Measurements from ENCODE around the gene TPRN.

The TPRN gene

DNA sequence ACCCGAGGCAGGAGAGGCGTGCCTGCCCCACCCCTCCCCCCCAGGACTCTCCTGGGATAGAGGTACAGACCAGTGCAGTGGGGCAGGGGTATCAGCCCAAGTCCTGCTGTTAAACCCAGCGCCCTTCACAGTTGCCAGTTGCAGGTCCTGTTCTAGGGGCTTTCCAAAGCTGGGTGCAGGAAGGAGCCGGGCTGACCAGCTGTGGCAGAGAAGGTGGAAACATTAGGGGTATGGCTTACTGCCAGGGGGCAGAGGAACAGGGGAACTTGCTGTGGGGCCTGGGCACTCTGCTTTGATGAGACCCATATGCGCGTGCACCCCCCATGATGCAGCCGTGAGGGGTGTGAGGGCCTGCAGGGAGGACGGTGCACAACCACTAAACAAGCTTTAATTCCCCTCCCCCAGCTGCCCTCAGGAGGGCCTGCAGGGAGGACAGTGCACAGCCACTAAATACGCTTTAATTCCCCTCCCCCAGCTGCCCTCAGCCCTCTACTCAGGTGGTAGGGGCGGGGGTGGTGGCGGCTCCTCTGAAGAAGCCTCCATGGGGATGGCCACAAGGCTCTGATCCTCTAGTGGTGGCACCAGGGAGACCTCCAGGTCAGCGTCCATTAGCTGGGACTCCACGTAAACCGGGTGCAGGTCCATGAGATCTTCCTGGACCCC, 29.9 kb downstream of the TPRN start:
- no peak for DNase-seq

DNA sequence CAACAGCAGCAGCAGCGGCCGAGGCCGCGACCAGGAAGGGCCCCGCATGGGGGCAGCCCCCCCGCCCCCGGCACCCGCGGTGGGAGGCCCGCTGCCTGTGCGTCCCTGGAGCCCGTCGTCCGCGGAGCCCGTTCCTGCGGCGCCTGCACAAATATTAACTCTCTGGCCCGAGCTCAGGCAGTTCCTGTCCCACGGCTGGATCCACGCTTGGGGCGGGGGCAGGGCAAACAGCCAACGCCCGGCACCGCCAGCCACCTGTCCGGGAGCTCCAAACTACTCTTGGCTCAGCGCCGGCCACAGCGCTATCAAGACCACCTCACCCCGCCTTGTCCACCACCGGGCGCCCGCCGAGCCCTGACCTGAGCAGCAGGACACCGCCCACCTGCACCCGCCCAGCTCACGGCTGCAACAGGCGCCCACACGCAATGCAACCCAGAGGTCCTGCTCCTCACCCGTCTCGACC, 30.6 kb downstream of the TPRN start, which contains the start of gene LRRC26:
TSS of gene LRRC26 (minus strand) at position 156 of the 463 bp plus-strand sequence. CDS start at position 48, 108 bp downstream.
- no peak for DNase-seq

DNA sequence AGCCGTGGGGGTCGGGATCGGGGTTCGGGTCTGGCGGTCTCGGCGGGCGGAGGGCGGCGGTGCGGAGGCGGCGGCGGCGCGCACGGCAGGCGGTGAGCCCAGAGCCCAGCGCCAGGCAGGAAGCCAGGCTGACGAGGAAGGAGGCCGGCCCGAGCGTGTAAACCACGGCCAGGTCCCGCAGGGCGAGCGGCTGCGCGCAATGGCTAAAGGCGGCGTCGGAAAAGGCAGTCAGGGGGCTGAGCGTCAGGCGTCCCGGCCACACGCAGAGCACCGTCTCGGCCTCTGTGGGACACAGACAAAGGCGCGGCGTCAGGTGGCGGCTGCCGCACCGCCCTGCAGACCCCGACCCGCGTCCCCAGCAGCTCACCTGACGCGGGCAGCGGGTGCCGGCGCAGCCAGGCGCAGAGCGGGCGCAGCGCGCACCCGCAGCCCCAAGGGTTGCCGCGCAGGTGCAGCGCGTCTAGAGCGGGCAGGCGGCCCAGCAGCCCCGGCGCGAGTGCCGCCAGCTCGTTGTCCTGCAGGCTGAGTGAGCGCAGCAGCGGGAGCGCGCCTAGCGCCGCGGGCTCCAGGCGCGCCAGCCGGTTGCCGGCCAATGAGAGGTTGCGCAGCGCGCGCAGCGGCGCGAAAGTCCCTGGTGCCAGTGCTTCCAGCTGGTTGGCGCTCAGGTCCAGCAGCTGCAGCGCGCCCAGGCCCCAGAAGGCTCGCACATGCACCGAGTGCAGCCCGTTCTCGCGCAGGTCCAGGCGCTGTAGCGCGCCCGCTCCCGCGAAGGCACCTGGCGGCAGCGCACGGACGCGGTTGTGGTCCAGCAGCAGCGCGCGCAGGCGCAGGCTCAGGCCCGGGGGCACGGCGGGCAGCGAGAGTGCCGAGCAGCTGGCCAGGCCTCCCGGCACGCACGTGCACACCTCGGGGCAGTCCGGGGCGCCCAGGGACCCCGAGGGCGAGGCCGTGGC, 31.4 kb downstream of the TPRN start:
- DNase-seq = no peak

DNA sequence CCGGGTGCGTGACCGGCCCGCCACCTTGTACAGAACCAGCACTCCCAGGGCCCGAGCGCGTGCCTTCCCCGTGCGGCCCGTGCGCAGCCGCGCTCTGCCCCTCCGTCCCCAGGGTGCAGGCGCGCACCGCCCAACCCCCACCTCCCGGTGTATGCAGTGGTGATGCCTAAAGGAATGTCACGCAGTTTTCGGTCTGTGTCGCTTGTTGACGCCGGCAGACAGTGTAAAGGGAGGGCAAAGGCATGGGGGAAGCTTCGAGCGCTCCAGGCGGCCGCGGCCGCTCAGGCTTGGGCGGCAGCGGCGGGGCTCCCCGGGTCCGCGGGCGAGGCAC, 32.0 kb downstream of the TPRN start:
- DNase-seq = no peak

DNA sequence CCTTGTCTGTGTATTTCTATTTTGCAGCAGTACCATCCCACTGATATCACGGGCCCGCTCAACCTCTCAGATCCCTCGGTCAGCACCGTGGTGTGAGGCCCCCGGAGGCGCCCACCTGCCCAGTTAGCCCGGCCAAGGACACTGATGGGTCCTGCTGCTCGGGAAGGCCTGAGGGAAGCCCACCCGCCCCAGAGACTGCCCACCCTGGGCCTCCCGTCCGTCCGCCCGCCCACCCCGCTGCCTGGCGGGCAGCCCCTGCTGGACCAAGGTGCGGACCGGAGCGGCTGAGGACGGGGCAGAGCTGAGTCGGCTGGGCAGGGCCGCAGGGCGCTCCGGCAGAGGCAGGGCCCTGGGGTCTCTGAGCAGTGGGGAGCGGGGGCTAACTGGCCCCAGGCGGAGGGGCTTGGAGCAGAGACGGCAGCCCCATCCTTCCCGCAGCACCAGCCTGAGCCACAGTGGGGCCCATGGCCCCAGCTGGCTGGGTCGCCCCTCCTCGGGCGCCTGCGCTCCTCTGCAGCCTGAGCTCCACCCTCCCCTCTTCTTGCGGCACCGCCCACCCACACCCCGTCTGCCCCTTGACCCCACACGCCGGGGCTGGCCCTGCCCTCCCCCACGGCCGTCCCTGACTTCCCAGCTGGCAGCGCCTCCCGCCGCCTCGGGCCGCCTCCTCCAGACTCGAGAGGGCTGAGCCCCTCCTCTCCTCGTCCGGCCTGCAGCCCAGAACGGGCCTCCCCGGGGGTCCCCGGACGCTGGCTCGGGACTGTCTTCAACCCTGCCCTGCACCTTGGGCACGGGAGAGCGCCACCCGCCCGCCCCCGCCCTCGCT, 32.6 kb downstream of the TPRN start:
- DNase-seq = no peak

DNA sequence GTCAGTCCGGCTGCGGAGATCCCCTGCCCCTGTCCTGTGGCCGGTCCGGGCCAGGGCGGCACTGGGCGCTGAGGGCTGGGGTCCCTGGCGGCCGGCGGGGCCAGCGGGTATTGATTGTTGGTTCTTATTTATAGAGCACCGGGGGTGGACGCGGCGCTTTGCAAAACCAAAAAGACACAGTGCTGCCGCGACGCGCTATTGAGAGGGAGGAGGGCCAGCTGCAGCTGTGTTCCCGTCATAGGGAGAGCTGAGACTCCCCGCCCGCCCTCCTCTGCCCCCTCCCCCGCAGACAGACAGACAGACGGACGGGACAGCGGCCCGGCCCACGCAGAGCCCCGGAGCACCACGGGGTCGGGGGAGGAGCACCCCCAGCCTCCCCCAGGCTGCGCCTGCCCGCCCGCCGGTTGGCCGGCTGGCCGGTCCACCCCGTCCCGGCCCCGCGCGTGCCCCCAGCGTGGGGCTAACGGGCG, 33.2 kb downstream of the TPRN start:
- DNase-seq = no peak

DNA sequence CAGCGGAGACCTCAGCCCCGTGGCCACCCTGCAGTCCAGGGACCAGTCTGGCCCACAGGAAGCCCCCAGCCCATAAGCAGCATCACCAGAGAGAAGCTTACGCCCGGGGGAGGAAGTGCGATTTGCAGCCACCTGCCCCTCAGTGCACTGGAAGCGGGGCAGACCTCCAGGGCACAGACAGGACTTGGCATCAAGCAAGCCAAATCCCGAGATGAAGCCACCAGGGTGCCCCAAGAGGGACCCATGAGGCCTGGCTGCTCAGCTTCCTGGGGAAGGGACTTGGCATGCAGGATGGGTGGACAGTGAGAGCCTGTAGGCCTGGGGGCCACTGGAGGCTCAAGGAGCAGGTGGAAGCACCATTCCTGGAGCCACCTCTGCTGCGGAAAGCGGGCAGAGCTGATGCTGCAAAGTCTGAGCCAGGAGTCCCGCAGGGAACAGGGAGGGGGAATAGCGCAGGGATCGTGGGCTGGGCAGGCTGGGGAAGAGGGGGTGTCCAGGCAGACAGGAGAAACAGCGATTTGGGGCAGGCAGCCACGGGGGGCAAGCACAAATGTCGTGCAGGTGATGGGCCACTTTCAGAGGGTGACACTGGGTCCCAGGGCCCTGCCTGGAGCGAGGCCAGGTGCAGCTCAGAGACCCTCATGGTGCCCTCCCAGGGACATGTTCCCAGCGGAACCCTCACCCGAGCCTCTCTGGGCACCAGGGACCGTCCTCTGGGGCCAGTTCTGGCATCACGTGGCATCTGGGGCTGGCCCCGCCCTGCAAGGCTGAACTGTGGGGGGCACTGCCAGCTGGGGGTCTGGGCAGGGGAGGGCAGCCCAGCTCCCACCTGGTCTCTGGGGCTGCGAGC, 33.9 kb downstream of the TPRN start:
- no peak for DNase-seq

DNA sequence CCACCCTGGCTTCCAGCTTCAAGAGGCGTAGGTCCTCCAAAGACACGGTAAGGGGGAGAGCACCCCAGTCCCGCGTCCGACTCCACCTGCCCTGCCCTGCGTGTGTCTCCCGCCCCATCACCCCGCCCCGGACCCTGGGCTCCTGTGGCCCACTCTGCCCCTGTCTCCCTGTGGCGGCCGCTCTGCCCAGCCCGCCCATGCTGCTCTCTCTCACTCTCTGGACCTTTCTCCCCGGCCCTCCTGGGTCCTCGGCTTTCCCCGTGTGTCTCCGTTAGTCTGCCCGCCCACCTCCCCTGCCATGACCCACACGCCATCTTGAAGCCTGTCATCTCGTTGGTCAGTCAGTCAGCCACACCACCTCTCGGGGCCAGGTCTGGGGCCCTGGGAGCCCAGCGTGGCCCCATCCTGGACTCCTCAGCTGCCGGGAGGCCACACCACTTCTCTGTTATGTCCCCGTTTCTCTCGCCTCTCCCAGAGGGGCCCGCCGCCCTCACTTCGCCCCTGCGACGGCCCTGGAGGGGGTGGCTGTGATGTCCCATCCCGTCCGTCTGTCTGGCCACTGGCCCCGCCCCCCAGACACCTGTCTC, 35.2 kb downstream of the TPRN start:
- DNase-seq = no peak

DNA sequence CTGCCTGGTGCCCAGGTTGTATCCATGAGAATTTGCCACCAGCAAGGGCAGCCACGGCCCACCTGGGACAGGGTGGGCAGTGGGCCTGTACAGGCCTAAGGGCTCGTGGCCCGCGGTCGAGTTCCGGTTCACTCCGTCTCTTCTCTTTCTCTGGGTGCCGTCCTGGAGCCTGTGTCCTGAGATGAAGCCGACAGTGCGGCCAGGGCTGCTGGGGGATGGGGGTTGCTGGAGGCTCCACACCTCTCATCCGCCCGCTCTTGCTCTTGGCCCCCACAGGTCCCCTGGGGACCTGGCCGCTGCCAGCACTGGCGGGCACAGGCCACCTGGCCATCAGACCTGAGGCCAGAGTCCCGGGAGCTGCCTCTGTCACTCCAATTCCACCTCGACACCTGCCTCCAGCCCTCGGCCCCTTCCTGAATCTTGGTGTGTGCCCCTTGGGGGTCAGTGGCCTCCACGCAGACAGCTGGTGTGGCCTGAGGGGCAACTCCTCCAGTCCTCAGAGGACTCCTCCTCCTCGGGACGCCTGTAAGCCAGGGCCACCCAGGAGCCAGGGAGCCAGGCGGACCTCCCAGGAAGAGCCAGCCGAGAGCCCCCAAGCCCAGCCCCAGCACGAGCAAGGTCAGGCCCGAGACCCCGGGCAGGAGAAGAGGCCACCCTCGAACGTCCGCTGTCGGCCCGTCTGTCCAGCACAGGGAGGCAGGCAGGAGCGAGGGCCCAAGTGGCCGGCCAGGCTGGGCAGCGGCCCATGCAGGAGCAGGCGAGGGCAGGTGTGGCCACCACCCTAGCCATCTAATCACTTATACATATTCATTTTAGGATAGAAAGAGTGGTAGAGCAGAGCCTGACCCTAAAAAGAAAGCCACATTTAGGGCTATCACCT, 35.9 kb downstream of the TPRN start:
- DNase-seq = no peak

DNA sequence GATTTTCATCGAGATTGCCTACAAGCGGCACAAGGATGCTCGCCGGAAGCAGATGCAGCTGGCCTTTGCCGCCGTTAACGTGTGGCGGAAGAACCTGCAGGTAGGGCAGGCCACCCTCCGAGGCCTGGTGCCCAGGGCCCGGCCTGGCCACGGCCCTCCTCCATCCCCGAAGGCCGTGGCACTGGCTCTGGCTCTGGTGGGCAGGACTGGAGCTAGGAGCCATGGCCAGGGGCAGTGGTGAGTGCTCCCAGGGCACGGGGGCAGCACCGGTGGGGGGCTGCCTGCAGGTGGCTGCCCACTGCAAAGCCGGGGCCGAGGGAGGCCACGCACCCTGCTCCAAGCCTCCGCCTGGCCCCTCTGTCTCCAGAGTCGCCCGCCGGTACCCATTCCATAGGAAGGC, 36.7 kb downstream of the TPRN start:
- DNase-seq = no peak

DNA sequence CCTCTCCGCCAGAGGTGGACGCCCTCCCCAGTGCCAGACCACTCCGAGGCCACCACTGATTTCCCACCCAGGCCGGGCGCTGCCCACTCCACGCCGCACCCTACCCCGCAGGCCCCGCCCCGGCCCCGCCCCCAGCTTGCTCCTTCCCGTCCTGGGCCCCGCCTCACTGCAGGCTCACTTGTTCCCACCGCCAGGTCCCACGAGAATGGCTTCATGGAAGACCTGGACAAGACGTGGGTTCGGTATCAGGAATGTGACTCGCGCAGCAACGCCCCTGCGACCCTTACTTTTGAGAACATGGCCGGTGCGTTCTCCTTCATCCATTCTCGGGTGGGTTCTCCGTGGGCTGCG, 37.2 kb downstream of the TPRN start:
- DNase-seq = no peak

DNA sequence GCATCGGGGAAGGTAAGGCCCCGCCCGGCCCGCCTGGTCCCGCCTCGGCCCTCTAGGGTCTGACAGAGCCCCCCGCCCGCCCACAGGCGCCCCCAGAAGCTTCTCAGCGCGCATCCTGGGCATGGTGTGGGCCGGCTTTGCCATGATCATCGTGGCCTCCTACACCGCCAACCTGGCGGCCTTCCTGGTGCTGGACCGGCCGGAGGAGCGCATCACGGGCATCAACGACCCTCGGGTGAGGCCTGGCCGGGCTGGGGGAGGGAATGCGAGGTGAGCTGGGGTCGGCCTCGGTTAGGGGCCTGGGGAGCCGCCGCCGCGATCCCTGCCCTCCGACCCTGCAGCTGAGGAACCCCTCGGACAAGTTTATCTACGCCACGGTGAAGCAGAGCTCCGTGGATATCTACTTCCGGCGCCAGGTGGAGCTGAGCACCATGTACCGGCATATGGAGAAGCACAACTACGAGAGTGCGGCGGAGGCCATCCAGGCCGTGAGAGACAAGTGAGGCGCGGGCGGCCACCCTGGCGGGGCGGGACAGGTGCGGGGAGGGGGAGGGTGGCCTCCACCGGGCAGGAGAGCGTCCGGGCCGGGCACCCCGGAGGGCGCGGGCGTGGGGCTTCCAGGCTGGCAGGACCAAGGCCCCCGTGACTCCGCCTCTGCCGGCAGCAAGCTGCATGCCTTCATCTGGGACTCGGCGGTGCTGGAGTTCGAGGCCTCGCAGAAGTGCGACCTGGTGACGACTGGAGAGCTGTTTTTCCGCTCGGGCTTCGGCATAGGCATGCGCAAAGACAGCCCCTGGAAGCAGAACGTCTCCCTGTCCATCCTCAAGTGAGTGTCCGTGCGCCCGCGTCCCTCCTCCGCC, 37.8 kb downstream of the TPRN start:
- DNase-seq = no peak

DNA sequence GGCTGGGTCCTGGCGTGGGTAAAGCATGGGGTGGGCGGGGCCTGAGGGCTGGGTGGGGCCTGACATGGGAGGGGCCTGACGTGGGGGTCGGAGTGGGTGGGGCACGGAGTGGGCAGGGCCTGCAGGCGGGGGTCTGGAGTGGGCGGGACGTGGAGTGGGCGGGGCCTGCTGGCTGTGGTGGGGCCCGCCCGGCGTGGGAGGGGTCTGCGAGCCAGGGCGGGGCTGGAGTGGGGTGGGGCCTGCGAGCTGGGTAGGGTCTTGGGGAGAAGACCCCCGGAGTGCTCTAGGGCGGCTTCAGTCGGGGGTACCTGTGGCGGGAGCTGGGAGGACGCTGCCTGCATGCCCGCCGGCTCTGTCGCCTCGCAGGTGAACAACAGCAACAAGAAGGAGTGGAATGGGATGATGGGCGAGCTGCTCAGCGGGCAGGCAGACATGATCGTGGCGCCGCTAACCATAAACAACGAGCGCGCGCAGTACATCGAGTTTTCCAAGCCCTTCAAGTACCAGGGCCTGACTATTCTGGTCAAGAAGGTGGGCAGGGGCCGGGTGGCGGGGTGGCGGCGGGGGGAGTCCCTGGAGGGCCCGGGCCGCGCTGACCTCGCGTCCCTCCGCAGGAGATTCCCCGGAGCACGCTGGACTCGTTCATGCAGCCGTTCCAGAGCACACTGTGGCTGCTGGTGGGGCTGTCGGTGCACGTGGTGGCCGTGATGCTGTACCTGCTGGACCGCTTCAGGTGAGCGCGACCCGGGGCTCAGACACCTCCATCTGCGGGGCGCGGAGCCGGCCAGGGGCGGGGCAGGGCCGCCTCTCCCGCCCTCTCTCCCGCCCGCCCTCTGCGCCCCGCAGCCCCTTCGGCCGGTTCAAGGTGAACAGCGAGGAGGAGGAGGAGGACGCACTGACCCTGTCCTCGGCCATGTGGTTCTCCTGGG, 38.7 kb downstream of the TPRN start:
- no peak for DNase-seq

DNA sequence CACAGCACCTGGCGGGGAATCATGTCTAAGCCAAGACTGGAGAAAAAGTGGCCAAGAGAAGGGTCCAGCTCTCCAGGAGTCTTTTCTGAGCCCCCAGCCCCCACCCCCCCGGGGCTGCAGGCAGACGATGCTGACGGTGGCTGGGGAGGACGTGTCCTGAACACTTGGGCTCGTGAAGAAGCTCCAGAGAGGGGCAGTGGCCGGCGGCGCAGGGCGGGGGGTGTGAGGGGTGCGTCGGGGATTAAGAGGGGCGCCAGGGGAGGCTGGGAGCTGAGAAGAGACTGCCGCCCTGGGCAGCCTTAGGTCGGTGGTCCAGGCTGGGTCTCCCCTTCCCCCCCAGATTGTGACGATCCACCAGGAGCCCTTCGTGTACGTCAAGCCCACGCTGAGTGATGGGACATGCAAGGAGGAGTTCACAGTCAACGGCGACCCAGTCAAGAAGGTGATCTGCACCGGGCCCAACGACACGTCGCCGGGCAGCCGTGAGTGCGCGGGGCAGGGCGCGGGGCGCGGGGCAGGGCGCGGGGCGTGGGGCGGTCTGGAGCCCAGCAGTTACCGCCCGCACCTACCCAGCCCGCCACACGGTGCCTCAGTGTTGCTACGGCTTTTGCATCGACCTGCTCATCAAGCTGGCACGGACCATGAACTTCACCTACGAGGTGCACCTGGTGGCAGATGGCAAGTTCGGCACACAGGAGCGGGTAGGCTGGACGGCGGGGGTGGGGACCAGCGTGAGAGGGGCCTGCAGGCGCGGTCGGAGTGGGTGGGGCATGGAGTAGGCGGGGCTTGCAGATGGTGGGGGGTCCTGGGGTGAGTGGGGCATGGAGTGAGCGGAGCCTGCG, 39.6 kb downstream of the TPRN start:
- no peak for DNase-seq

DNA sequence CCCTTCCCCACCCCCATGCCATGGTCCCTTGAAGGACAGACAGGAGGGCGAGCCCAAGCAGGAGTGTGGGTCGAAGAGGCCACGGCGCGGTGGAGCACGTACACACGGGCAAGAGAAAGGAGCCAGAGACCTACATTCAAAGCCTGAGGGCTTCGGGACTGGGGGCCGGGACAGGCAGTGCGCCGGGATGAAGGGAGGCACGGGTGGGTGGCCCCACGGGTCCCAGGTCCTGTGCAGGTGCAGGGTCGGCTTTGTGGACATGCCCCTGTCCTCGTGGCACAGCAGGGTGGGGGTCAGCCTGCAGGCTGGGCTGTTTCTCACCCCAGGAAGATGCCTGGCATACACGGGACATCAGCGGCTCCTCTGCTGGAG, 40.5 kb downstream of the TPRN start:
- DNase-seq = no peak

DNA sequence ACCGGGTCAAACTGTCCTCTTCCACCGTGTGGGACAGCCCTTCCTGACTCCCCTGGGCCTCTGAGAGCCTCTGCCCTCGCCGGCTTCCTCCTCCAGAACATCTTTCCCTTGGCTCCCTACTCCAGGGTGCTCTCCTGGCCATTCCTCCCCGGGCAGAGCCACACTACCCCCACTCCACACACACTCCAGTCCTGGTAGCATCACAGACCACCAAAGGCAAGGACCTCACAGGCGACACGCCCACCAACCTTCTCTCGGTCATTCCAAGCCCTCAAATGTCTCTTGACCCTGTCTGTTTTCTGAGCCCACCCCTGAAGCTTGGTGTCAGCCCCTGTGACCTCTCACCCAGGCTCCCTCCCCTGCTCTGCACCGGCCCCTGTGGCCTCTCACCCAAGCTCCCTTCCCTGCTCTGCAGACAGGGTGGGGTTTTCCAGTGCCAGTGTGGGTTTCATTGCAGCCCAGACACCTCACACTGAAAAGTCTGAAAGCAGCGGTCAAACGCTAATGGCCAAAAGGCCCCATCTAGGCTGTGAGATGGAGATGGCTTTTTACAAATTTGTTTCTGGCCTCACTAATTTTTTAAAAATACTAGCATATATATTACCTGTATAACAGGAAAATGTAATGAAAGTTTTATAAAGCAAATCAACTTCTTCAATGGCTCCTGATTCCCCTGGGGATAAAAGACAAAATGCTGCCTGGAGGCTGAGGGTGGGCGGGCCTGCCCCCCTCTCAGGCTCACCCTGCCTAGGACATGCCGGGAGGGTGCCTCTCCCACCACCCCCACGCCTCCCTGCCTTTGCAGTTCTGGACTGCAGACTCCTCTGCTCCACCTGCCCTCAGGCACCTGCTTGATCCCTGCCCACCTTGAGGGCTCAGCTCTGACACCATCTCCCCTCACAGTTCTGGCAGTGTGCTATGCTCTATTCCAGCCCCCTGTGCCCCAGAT, 41.2 kb downstream of the TPRN start:
- no peak for DNase-seq

DNA sequence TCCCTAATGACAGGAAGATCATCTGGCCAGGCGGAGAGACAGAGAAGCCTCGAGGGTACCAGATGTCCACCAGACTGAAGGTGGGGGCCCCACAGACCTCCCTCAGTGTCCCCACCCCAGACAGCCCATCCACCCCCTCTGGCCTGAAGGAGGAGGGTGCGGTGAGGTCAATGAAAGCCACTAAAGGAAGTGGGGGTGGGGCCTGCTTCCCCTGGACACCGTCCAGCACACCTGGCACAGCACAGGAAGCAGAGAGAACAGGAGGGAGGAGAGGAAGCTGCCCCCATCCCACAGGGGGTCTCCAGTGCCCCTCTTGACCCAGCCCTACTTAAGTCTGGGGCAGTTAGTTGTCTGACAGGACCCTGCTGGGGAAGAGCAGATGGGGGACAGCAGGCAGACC, 41.9 kb downstream of the TPRN start:
- DNase-seq = no peak

All from activated effector memory CD4-positive, alpha-beta T cell treated with anti-CD3 and anti-CD28 coated beads, Interleukin-2, amount 50 U/mL, for 16 hours (primary cell).